ENCODE results near the gene NME7.
"Not testable (repeated sequence)": the region's sequence is repeated elsewhere in the genome, so short reads cannot be mapped to it uniquely, and the experiment has no call there.

The NME7 gene

GRCh38 chr1:169305356-169305755 is 62.2 kb downstream of the NME7 start:
- no peak for DNase-seq

DNA sequence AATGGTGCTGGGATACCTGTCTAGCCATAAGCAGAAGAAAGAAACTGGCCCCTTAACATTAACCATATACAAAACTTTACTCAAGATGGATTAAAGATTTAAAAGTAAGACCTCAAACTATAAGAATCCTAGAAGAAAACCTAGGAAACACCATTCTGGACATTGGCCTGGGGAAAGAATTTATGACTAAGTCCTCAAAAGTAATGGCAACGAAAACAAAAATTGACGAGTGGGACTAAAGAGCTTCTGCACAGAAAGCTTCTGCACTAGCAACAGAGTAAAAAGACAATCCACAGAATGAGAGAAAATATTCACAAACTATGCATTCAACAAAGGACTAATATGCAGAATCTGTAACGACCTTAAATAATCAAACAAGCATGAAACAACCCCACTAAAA is 66.7 kb downstream of the NME7 start:
- DNase-seq = no peak

DNA sequence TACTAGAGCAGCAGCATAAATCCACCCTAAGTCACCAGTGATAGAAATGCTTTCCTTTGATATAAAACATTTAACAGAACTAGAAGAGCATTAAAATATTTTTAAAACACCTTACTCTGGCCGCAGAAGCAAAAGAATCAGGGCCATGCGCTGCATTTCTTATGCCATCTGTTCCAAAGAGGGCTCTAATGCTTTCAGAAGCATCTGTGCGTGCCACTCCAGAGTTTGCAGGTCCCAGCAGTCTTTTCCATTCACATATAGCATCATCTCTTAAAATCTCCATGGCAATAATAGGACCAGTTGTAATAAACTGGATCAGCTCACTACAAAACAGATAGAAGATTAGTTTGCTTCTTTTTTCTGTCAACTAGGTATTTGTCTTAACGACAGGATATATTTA is 69.2 kb downstream of the NME7 start:
- DNase-seq = no peak

GRCh38 chr1:169295846-169296245 is 71.8 kb downstream of the NME7 start:
- DNase-seq = no peak

- no peak for DNase-seq
Measured at GRCh38 chr1:169295425-169295824, 72.2 kb downstream of the NME7 start.

- no peak for DNase-seq
Measured at GRCh38 chr1:169289016-169289415, 78.6 kb downstream of the NME7 start.

DNA sequence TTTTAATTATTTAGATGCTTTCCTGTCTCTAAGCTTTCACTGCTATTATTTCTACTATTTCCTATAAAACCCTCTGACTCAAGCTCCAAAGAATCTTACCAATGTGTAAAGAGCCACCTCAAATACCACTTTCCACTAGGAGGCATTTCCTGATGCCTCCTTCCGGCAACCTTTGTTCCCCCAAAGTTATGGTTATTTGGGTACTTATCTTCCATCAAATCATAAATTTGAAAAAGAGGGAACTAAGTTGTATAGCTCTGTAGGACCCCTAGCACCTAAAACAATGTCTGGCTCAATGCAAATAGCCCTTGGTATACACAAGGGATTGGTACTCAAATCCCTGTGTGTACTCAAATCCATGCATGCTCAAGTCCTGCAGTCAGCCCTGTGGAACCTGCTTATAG is 79.6 kb downstream of the NME7 start:
- peak; percentile 72 for DNase-seq

- DNase-seq = peak; percentile 9
Measured at GRCh38 chr1:169287280-169287679, 80.3 kb downstream of the NME7 start.

DNA sequence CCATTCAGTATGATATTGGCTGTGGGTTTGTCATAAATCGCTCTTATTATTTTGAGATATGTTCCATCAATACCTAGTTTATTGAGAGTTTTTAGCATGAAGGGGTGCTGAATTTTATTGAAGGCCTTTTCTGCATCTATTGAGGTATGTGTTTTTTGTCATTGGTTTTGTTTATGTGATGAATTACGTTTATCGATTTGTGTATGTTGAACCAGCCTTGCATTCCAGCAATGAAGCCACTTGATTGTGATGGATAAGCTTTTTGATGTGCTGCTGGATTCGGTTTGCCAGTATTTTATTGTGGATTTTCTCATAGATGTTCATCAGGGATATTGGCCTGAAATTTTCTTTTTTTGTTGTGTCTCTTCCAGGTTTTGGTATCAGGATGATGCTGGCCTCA is 86.0 kb downstream of the NME7 start:
- DNase-seq = not testable (repeated sequence)

GRCh38 chr1:169271098-169271497 is 96.5 kb downstream of the NME7 start:
- no peak for DNase-seq

DNA sequence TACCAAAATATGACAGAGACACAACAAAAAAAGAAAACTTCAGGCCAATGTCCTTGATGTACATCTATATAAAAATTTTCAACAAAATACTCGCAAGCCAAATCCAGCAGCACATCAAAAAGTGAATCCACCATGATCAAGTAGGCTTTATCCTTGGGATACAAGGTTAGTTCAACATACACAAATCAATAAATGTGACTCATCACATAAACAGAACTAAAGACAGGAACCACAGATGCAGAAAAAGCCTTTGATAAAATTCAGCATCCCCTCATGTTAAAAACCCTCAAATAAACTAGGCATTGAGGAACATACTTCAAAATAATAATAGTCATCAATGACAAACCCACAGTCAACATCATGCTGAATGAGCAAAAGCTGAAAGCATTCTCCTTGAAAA is 101.5 kb downstream of the NME7 start:
- no peak for DNase-seq

- no peak for DNase-seq
Measured at GRCh38 chr1:169263059-169263458, 104.5 kb downstream of the NME7 start.

DNA sequence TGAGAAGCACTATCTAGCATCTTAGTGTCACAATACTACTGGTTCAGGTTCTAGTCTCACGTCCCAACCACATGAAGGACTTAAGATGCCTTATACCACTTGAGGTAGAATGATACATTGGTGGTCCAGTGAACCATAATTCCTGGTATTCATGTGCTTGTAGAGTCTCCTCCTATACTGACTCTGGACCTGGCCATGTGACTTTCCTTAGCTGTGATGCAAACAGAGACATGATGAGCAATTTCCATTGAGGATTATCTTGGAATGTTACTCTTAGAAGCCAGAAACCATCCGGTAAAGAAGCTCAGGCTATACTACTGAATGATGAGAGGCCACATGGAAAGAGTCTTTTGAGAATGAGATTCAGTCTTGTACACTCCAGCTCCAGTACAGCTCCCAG is 105.7 kb downstream of the NME7 start:
- peak; percentile 8 for DNase-seq

- DNase-seq = no peak
Measured at GRCh38 chr1:169260478-169261151, 107.0 kb downstream of the NME7 start.

- no peak for DNase-seq
Measured at GRCh38 chr1:169259816-169260215, 107.8 kb downstream of the NME7 start.

GRCh38 chr1:169250795-169251194 is 116.8 kb downstream of the NME7 start:
- no peak for DNase-seq

GRCh38 chr1:169250022-169250421 is 117.6 kb downstream of the NME7 start:
- DNase-seq = no peak

- DNase-seq = no peak
Measured at GRCh38 chr1:169249611-169250010, 118.0 kb downstream of the NME7 start.

DNA sequence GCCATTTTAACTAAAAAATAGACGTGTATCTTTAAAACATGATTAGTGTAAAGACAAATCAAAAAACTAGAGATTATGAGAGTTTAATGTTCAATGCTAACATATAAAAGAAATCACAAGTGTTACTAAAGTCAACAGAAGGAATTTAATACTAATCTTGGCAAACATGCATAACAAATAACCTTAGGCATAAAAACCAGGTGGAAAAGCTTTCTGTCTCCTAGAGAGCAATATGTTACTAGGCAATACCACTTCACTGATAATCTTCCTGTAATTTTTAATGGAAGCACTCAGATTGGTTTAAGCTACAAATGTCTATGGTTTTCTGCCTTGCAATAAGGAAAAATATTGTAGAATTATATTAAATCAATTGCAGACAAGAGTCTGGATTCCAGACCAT is 121.9 kb downstream of the NME7 start:
- no peak for DNase-seq

DNA sequence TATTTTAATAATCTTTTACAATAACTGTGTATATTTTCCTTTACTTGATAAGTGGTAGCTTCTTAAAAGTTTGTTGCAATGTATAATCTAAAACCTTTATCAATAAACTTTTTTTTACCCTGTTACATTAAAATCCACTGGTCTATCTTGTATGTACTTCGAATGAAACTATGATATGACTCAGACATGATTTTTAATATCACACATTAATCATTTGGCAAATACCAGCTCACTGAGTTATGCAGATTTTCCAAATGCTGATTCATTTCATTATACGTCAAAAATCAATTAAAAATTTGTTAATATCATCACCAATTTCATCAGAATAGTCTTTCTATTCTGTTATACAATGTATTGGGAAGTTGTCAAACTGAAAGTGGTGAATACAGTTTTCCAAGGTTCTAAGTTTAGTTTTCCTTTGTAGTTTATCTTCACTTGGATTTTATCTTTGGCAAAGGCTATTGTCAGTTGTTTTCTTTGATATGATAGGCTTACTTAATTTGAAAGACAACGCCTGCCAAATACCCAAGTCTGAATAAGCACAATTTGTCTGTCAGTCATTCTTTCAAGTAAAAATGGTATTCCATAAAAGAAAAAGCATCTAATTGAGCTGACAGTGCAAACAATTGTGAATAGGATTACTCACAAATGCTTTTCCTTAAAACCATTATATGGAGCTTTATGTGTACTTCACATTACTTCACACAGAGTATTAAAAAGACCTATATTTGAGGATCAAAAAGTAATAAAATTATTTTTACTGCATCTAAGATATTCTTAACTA is 127.0 kb downstream of the NME7 start:
- peak; percentile 40 for DNase-seq

DNA sequence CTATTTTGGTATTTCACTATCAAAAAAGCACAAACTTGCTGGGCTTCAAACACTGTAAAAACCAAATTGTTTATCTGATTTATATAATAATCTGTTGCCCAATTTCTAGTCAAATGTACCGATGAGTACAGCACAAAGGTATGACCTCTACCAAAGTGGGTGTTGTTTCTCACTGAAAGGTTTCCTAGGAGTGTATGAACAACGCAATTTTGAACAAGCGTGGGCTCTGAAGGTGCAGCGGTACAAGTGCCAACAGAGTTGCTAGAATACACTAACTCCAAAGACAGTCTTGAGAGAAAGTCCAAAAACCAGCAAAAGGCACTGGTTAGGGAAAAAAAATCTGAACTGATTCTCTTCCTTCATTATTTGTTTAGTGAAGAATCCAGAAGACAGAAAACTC is 130.7 kb downstream of the NME7 start:
- no peak for DNase-seq

GRCh38 chr1:169236143-169236542 is 131.5 kb downstream of the NME7 start:
- peak; percentile 20 for DNase-seq

GRCh38 chr1:169235568-169235967 is 132.0 kb downstream of the NME7 start:
- no peak for DNase-seq

DNA sequence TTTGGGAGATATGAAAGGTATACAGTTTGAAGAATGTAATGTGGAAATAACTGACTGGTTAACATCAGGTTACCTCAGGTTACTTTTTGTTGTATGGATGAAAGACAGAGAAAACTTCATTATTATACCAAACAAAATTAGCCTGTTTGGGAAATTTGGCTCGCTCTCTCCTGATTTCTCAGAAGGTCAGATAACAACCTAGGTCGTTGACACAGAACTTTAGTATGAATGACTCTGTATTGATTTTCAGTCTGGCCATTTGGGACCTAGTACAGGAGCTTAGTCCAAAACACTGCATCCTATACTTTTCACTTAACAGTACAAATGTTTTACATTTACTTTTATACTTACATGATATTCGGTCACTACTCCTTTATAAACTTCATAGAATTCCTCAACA is 132.8 kb downstream of the NME7 start:
- no peak for DNase-seq

Data from fibroblast of skin of abdomen (primary cell).